Sigmoid colon (tissue), 7 donors: ENCODE data around the gene BTNL9. TPM values are rescaled to one million over a fixed set of nuclear protein-coding genes. Genes with fewer than 3 reads are reported as not detected.

Experiments used
- DNase-seq: peaks from one replicate; pipeline ENCODE4 v3.0.0-alpha.2; 2019
- H3K27ac ChIP-seq, 4 donors: fragments of 200-600 bp; sonication (generic); one replicate each; pipeline ENCODE4 v1.5.1; 2016 to 2019; ENCODE audit warnings: mild to moderate bottlenecking in 1 of 4
- H3K27me3 ChIP-seq, 3 donors: fragments of 200-600 bp; sonication (generic); one replicate each; pipeline ENCODE4 v1.5.1; 2019; ENCODE audit warnings: mild to moderate bottlenecking in 1 of 3
- H3K36me3 ChIP-seq, 4 donors: fragments of 200-600 bp; sonication (generic); one replicate each; pipeline ENCODE4 v1.5.1; 2016 to 2019
- H3K4me1 ChIP-seq, 4 donors: fragments of 200-600 bp; sonication (generic); one replicate each; pipeline ENCODE4 v1.5.1; 2017 to 2019
- H3K4me3 ChIP-seq, 4 donors: fragments of 200-600 bp; sonication (generic); one replicate each; pipeline ENCODE4 v1.5.1; 2017 to 2019; ENCODE audit warnings: mild to moderate bottlenecking in 2 of 4, moderate library complexity in 1 of 4
- H3K9me3 ChIP-seq, 4 donors: fragments of 200-600 bp in 3 of 4; sonication (generic) in 3 of 4; one replicate each; pipeline versions ENCODE4 v1.5.1 to v1.6.1; 2013 to 2019
- CTCF ChIP-seq, 4 experiments: fragments of 450-650 bp in 3 of 4; fragments of 200-600 bp in 1 of 4; IDR thresholded peaks; one replicate each; pipeline ENCODE4 v1.5.1; 2016 to 2019; ENCODE audit warnings: antibody characterized with exemption in 4 of 4, mild to moderate bottlenecking in 3 of 4, moderate library complexity in 2 of 4
- EP300 ChIP-seq, 4 donors: sonication (generic); formaldehyde crosslinking; IDR thresholded peaks; one replicate each; pipeline ENCODE4 v1.6.1; 2017; ENCODE audit warnings: antibody characterized with exemption in 4 of 4
- POLR2A ChIP-seq, 2 donors: fragments of 450-650 bp; IDR thresholded peaks; one replicate each; pipeline ENCODE4 v1.6.1; 2016; ENCODE audit warnings: antibody characterized with exemption in 2 of 2, mild to moderate bottlenecking in 2 of 2, moderate library complexity in 2 of 2
- POLR2AphosphoS5 ChIP-seq, 4 donors: sonication (generic); formaldehyde crosslinking; IDR thresholded peaks; one replicate each; pipeline ENCODE4 v1.6.1; 2017; ENCODE audit warnings: antibody characterized with exemption in 4 of 4
- WGBS, 2 donors: extraction: QIAGEN DNeasy Blood & Tissue Kit; methylation state at CpG; one replicate each; pipeline ENCODE4 v1.1.7; 2013; 5-methylcytosine and 5-hydroxymethylcytosine counted together
- intact Hi-C: fragments of 100-400 bp; cut with DNase I; formaldehyde crosslinking; loops from one replicate; pipeline ENCODE4 v1.15.1; 2023
- polyA plus RNA-seq, 3 donors: library from polyadenylated mRNA; stranded (reverse); fragments of 200-250 nt; gene quantifications; one replicate each; pipeline ENCODE4 v1.2.3, GENCODE V29; 2013
- total RNA-seq, 4 donors: library from RNA; depleted of rRNA; stranded (reverse); fragments of >200 nt; gene quantifications; one replicate each; pipeline ENCODE4 v1.1.0, GENCODE V29; 2016
- donor health status: healthy with polysubstance abuse.
- donor health status: Bipolar disorder and iron deficiency.
- donor health status: healthy.

Gene BTNL9
- total and polyA plus RNA-seq, 7 donors = 0.46 to 34.9 (median 5.0) TPM

GRCh38 chr5:181086026-181086883, 46.2 kb downstream of the BTNL9 start:
- H3K4me3 ChIP-seq = no peak overlapping the region
- H3K27me3 ChIP-seq = peaks cover 0 to 27% (median 0%) of the 10 kb centered on the region in 3 donors
- WGBS, 2 donors = 62 to 69% methylated on average over 17 of the region's 17 CpGs
- DNase-seq = no peak
- no peaks in the 10 kb centered on the region for H3K9me3 ChIP-seq
- no peaks in the 10 kb centered on the region for H3K4me1 ChIP-seq
- no peaks in the 10 kb centered on the region for H3K36me3 ChIP-seq
- TF ChIP-seq EP300 (IDR thresholded peaks at IDR 0.05) (no peak), POLR2AphosphoS5 (IDR thresholded peaks at IDR 0.05) (no peak), CTCF (IDR thresholded peaks at IDR 0.05) (no peak), POLR2A (IDR thresholded peaks at IDR 0.05) (no peak)
- no peak overlapping the region for H3K27ac ChIP-seq
- intact Hi-C loops = no loop called here

- Histone ChIP-seq H3K27me3 (peaks cover 0 to 27% (median 0%) of the 10 kb centered on the region in 3 donors), H3K27ac (no peak overlapping the region), H3K4me3 (no peak overlapping the region), H3K36me3 (no peaks in the 10 kb centered on the region), H3K9me3 (no peaks in the 10 kb centered on the region), H3K4me1 (no peaks in the 10 kb centered on the region)
- WGBS, 2 donors = 74 to 75% methylated on average over 7 of the region's 7 CpGs
- TF ChIP-seq POLR2AphosphoS5 (IDR thresholded peaks at IDR 0.05) = no peak
- TF ChIP-seq POLR2A (IDR thresholded peaks at IDR 0.05) = no peak
- TF ChIP-seq EP300 (IDR thresholded peaks at IDR 0.05) = no peak
- no peak for TF ChIP-seq CTCF (IDR thresholded peaks at IDR 0.05)
- DNase-seq = no peak
- intact Hi-C loops = no loop called here
Measured at GRCh38 chr5:181086884-181087205, 46.8 kb downstream of the BTNL9 start.

GRCh38 chr5:181087309-181087708, 47.2 kb downstream of the BTNL9 start:
- Histone ChIP-seq H3K4me3 (no peak overlapping the region), H3K4me1 (no peaks in the 10 kb centered on the region), H3K27me3 (peaks cover 0 to 27% (median 3%) of the 10 kb centered on the region in 3 donors), H3K36me3 (no peaks in the 10 kb centered on the region), H3K27ac (no peak overlapping the region), H3K9me3 (no peaks in the 10 kb centered on the region)
- TF ChIP-seq EP300 (IDR thresholded peaks at IDR 0.05) (no peak), POLR2A (IDR thresholded peaks at IDR 0.05) (no peak), CTCF (IDR thresholded peaks at IDR 0.05) (no peak), POLR2AphosphoS5 (IDR thresholded peaks at IDR 0.05) (no peak)
- WGBS, 2 donors = 72 to 83% methylated on average over 10 of the region's 10 CpGs
- no peak for DNase-seq
- intact Hi-C loops = no loop called here

GRCh38 chr5:181088289-181088688, 48.2 kb downstream of the BTNL9 start:
- no peak for DNase-seq
- intact Hi-C loops = no loop called here
- H3K4me1 ChIP-seq = no peaks in the 10 kb centered on the region
- H3K27ac ChIP-seq = no peak overlapping the region
- TF ChIP-seq POLR2A (IDR thresholded peaks at IDR 0.05) (no peak), CTCF (IDR thresholded peaks at IDR 0.05) (no peak), EP300 (IDR thresholded peaks at IDR 0.05) (no peak)
- no peaks in the 10 kb centered on the region for H3K9me3 ChIP-seq
- H3K4me3 ChIP-seq = no peak overlapping the region
- no peaks in the 10 kb centered on the region for H3K36me3 ChIP-seq
- peaks cover 0 to 31% (median 13%) of the 10 kb centered on the region in 3 donors for H3K27me3 ChIP-seq
- 63 to 75% methylated on average over 10 of the region's 10 CpGs for WGBS, 2 donors
